GM12891 (cell line): ENCODE data around the gene PELI2.

Experiments
- DNase-seq: peaks from one replicate; pipeline ENCODE4 v3.0.0; 2011; ENCODE audit warnings: low spot score; ENCODE audit not compliant: insufficient read length
- FAIRE-seq: peaks from 2 replicates; lab custom pipeline; 2011; peaks lifted over from hg19 to GRCh38; lab: Jason Lieb, UNC
- PAX5 ChIP-seq: IDR thresholded peaks from 2 replicates; pipeline ENCODE4 v1.6.1; 2011; ENCODE audit warnings: low read length, moderate library complexity, mild to moderate bottlenecking; ENCODE audit not compliant: insufficient read depth, severe bottlenecking
- POLR2A ChIP-seq: IDR thresholded peaks from 2 replicates; pipeline ENCODE4 v1.6.1; 2011; ENCODE audit warnings: low read depth, low read length, control low read depth
- POLR2AphosphoS5 ChIP-seq: IDR thresholded peaks from 2 replicates; pipeline ENCODE4 v1.6.1; 2011; ENCODE audit warnings: low read depth, low read length, control low read depth
- POU2F2 ChIP-seq: IDR thresholded peaks from 2 replicates; pipeline ENCODE4 v1.6.1; 2011; ENCODE audit warnings: low read depth, mild to moderate bottlenecking, control low read depth, low read length, moderate library complexity
- SPI1 ChIP-seq: IDR thresholded peaks from 2 replicates; pipeline ENCODE4 v1.6.1; 2011; ENCODE audit warnings: low read depth, low read length, control low read depth
- TAF1 ChIP-seq: IDR thresholded peaks from 2 replicates; pipeline ENCODE4 v1.6.1; 2011; ENCODE audit warnings: low read depth, low read length, control low read depth

The PELI2 gene

DNA sequence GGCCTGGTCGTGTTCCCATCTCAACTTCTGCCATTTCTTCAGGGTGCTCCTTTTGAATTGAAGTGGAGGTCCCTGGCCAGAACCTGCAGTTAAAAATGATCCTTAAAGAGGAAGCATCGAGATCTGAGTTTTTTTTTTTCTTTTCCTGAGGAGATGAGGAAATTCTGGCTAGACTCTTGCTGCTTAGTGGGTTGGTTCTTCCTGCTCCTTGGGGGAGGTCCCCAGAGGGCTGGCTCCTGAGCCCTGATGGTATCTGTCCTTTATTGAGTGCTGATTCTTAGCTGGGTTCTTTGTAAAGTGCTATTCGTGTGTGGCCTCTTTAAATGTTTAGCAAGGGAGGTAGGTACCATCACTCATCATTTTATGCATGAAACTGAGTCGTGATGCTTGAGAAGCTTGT is 11.7 kb downstream of the PELI2 start:
- TF ChIP-seq POU2F2 (no peak), POLR2A (no peak), PAX5 (no peak), TAF1 (no peak), SPI1 (no peak), POLR2AphosphoS5 (no peak)
- FAIRE-seq, result no peak
- DNase-seq, result no peak

DNA sequence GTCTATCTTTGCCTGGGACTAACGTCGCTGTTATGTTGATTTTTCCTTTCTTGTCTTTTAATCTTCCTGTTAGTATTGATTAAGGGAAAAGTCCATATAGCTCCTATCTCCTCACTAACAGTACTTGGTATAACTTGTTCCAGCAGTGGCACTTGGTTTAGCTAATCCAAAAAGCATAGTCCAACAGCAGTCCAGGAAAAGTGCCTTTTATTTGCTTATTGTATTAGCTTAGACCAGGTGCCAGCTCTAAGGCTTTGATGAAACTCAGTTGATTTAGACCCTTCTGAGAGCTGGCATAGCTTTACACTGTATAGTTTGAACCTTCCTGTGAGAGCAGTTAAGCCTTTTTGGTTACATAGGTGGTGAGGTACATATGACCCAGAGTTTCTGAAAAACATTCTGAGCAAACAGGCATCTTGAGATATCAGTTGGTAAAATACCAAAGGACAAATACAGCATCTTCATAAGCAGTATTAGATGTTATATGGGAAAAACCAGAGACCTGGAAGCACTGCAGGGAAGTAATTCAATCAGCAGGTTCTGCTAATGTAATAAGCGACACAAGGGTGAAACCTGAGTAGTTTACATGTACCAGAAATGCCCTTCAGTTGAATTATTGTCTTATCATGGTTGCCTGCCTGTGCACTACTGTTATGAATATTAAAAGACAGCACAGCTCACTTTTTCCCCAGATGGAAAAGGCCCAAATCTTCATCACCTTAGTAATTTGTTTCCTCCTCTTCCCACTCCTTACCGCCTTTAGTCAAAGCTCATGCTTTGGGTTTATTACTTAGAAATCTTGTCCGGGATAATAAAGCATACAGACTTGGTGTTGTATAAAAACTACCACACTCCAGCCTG is 13.0 kb downstream of the PELI2 start:
- FAIRE-seq (no peak), DNase-seq (no peak)
- no peak for TF ChIP-seq PAX5
- TF ChIP-seq POLR2A, result no peak
- TF ChIP-seq SPI1, result no peak
- no peak for TF ChIP-seq POU2F2
- no peak for TF ChIP-seq POLR2AphosphoS5
- TF ChIP-seq TAF1, result no peak

DNA sequence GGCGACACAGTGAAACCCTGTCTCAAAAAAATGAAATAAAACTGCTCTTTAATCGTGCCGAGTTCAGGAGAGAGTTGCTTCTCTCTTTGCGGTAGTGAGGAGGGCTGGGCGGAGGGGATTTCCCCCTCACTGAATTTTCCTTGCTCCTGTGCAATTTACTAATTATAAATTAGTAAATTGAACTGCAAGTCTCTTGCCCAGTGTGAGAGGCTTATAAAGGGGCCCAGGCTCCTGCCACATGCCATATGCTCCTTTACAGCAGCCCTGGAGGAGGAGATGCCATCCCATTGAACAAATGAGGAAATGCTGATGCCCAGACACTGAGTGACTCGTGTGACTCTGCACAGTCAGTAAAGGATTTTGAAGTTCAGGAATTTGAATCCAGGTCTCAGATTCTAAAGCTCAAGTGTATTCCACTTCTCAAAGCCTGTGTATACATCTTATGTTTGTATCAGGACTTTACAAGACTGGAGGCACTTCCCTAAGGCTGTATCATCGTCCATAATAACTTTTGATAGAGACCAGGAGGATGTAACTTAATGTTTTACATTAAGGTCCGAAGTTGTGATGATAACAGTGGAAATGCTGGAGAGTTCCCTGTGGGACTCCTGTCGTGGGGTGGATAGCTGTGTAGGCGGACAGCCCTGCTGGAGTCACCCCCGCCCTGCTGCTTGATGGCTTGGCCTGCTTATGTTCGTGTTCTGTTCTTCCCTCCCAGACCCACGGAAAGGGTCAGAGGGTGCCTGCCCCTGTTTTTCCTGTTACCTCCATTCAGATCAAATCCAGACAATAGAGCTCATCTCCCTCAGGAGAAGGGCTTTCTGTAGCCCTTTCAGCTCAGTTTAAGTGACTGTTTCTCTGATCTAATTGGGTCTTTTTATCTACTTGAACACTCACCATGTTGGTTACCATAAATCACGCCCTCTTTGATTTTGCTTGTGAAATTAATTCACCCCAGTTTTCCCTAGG is 13.9 kb downstream of the PELI2 start:
- no peak for DNase-seq
- no peak for FAIRE-seq
- no peak for TF ChIP-seq POU2F2
- no peak for TF ChIP-seq POLR2AphosphoS5
- TF ChIP-seq TAF1, result no peak
- TF ChIP-seq SPI1, result no peak
- no peak for TF ChIP-seq PAX5
- TF ChIP-seq POLR2A, result no peak

DNA sequence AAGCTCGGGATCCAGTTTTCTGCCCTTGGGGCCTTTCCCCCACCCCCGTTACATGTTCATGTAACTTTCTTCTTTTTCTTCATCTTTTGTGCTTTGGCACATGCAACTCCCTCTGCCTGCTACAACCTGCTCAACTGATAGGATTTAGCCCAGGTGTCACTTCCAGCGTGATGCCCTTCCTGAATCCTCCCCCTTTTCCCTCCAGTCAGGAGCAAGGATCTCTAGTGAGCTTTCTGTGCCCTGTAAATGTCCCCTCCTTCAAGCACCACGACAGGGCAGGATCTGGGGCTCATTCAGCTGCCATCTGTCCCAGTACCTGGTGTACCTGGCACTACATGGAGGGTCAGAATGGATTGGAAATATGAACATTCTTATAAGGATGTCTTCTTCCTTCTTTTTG is 15.3 kb downstream of the PELI2 start:
- TF ChIP-seq PAX5 (no peak), POU2F2 (no peak), POLR2AphosphoS5 (no peak), SPI1 (no peak), TAF1 (no peak), POLR2A (no peak)

DNA sequence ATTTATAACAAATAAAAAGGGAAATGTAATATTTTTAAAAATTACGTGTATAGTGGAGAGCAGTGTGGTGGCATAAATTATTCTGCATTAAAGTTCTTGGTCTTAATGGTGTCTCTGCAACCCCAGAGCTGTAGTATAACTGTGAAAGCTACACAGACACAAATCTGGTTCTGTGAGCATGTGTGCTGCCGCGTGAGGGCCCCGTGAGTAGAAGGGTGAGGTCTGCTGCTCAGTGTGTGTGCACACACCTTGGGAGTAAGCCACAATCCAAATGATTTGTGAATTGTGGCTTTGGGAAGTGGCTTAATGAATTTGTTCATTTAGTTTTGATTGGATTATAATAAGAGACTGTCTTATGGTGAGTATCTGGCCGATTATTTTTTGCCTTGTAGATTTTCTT is 16.8 kb downstream of the PELI2 start:
- FAIRE-seq (no peak), DNase-seq (no peak)
- TF ChIP-seq SPI1 (no peak), POLR2A (no peak), POU2F2 (no peak), POLR2AphosphoS5 (no peak), TAF1 (no peak), PAX5 (no peak)

More for the DNA sequence above, 15.3 kb downstream of the PELI2 start:
- no peak for DNase-seq
- no peak for FAIRE-seq

DNA sequence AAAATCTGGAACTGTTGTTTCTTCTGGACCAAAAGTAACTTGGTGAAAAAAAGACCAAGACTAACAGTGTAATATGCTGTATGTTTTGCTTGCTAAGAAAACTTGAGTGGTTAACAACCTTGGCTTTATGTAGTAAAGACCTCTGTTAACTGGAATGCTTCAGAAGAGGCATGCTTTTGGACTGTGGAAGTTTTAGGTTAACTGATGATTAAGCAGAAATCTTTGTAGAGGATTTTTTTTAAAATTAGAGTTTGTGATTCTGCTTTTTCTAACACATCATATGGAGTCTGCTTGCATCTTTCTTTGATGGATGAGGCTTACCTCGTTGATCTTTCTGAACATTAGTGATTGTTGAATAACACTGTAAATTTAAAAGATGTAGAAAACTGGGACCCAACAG is 17.5 kb downstream of the PELI2 start:
- FAIRE-seq (no peak), DNase-seq (no peak)
- no peak for TF ChIP-seq POU2F2
- TF ChIP-seq POLR2A, result no peak
- no peak for TF ChIP-seq TAF1
- TF ChIP-seq SPI1, result no peak
- TF ChIP-seq PAX5, result no peak
- TF ChIP-seq POLR2AphosphoS5, result no peak

DNA sequence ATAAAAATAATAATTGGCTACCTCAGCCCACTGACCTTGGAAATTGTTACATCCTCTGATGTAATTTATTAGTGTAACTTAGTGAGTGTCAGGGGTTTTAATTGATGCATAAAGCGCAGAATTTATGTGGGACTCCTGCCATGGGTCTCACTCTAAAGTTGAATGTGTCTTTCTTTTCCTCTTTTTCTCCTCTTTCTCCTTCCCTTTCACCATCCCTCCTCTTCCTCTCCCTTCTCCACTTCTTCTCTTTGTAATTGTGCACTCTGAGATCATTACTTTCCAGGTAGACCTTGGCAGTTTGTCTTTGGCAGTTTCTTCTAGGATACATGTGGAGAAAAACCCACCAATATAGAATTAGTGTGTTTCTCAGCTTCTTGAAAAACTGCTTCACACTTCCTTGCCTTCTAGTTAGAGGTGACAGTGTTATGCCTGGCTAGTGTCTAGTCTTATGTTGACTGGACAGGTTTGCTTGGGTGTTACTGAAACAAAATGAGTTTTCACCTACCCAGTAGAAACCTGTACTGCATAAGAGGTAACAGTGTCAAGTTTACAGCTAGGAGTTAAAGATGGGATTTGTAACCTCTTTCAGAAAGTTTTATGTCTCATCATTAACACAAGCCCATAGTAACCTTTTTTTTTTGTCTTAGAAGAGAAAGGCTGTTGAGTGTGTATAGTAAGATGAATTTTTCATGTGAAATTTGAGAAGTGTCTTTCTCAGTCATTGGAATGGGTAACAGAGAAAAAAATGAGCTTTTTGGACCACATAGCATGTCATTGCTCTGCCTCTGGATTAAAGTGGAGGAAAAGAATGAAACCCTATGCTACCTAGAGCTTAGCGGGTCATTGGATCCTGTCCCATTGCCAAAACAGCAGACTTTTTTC is 18.6 kb downstream of the PELI2 start:
- no peak for FAIRE-seq
- no peak for DNase-seq
- no peak for TF ChIP-seq PAX5
- TF ChIP-seq POLR2AphosphoS5, result no peak
- no peak for TF ChIP-seq POLR2A
- TF ChIP-seq POU2F2, result no peak
- no peak for TF ChIP-seq TAF1

DNA sequence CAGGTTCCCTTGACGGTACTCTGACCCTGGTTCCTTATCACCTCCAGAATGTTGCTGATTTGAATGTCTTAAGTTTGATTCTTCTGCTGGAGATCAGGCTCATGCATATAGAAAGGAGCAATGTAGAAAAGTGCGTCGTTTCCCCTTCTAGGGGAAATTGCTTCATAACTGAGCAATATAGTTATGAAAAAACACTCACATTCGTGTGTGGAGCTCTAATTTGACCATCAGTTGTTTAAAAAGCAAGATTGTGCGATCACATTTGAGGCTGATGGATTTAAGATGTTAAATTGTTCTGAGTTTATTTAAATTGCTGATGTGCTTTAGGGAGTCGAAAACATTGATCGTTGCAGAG is 19.2 kb downstream of the PELI2 start:
- DNase-seq (no peak), FAIRE-seq (no peak)
- TF ChIP-seq PAX5, result no peak
- TF ChIP-seq TAF1, result no peak
- no peak for TF ChIP-seq POLR2AphosphoS5
- no peak for TF ChIP-seq POLR2A
- no peak for TF ChIP-seq SPI1
- TF ChIP-seq POU2F2, result no peak

DNA sequence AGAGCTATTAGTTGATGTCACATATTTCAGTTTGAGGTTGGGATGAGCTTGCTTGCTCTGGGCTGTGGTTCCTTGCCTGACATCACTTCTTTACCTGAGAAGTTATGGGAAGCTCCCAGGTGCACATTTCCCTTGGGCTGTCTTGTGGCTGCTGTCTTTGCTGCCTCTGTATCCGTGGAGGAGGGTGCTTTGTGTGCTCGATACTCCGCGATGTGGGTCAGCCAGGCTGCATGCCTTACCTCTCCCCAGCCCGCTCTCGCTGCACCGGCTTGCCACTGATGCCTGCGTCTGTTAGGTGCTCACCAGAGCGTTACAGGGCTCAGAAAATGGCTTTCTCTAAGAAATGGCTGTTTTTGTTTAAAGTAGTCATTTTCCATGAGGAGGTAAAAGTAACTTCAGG is 19.6 kb downstream of the PELI2 start:
- DNase-seq, result no peak
- TF ChIP-seq SPI1 (no peak), POU2F2 (no peak), PAX5 (no peak), POLR2AphosphoS5 (no peak), TAF1 (no peak), POLR2A (no peak)
- FAIRE-seq, result no peak
